Measurements from ENCODE around the gene SNRNP70. TPM values are rescaled to one million over a fixed set of nuclear protein-coding genes. Genes with fewer than 3 reads are reported as not detected.

SNRNP70 gene
- total RNA-seq, 6 experiments from 2014 or later, result 80.8 to 187 (median 123) TPM

DNA sequence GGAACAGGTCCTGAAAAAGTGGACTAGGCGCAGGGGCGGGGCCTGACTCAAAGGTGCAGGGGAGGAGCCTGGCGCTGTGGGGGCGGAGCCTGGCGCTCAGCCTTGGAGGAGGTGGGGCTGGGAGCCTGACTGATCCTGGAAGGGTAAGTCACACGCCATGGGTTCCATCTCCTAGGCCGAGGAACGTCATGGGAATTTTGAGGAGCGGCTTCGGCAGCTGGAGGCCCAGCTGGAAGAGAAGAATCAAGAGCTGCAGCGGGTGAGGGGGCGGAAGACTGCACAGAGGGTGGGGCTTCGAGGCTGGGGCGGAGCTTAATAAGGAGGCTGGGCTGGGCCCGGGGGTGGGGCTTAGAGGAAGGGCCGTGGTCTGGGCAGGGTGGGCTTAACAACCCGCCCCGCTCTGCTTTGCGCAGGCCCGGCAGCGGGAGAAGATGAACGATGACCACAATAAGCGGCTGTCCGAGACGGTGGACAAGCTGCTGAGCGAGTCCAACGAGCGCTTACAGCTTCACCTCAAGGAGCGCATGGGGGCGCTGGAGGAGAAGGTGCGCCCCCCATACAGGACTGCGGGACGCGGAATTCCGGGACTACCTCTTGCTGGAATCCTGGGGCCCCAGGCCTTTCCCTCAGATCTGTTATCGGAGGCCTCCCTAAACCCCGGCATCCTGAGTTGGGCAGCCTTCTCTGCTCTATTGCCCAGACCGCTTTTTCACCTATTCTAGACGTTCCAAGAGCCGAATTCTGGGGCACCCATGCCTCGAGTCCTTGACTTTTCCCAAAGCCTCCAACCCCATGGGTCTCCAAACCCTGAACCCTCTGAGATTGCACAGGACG, 48.6 kb downstream of the SNRNP70 start:
- no peak overlapping the region for H3K27ac ChIP-seq

DNA sequence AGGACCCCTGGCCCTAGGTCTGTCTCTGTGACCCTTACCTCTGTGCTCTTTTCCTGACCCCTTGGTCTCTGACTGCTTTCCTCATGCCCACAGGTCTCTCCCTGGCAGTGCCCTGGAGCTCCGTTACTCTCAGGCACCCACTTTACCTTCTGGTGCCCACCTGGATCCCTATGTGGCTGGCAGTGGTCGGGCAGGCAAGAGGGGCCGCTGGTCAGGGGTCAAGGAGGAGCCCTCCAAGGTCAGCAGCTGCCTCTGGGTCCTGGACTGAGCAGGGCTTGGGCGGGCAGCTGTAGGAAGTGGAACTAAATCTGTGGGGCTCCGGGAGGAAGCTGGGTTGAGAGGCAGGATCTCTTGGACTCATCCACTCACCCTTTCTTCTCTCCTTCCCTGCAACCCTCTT, 50.4 kb downstream of the SNRNP70 start:
- DNase-seq, result no peak
- peaks cover 0 to 6% (median 0%) of the 10 kb centered on the region in 4 donors for H3K4me1 ChIP-seq
- ATAC-seq, result no peak
- no peaks in the 10 kb centered on the region for H3K36me3 ChIP-seq
- no peak overlapping the region for H3K4me3 ChIP-seq
- no peaks in the 10 kb centered on the region for H3K9me3 ChIP-seq
- H3K27me3 ChIP-seq, result no peaks in the 10 kb centered on the region
- TF ChIP-seq, protein P1, sequence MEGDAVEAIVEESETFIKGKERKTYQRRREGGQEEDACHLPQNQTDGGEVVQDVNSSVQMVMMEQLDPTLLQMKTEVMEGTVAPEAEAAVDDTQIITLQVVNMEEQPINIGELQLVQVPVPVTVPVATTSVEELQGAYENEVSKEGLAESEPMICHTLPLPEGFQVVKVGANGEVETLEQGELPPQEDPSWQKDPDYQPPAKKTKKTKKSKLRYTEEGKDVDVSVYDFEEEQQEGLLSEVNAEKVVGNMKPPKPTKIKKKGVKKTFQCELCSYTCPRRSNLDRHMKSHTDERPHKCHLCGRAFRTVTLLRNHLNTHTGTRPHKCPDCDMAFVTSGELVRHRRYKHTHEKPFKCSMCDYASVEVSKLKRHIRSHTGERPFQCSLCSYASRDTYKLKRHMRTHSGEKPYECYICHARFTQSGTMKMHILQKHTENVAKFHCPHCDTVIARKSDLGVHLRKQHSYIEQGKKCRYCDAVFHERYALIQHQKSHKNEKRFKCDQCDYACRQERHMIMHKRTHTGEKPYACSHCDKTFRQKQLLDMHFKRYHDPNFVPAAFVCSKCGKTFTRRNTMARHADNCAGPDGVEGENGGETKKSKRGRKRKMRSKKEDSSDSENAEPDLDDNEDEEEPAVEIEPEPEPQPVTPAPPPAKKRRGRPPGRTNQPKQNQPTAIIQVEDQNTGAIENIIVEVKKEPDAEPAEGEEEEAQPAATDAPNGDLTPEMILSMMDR (IDR thresholded peaks at IDR 0.05), result no peak
- TF ChIP-seq POLR2A (IDR thresholded peaks at IDR 0.05), result no peak
- intact Hi-C loops (cut with DNase I), result loop anchor here in 1 of 2 donors (5.0 kb wide), 1 partner anchor 33 kb away; no protein-coding TSS in a partner anchor
- 50% methylated on average over 1 of the region's 5 CpGs for WGBS (ENCODE audit: insufficient coverage, low coverage, low lambda C conversion rate, missing lambda C conversion rate)
- H3K27ac ChIP-seq, result no peak overlapping the region

More for the DNA sequence above, 48.6 kb downstream of the SNRNP70 start:
- Histone ChIP-seq H3K27me3 (no peaks in the 10 kb centered on the region), H3K36me3 (no peaks in the 10 kb centered on the region), H3K4me1 (peaks cover 0 to 6% (median 0%) of the 10 kb centered on the region in 4 donors), H3K9me3 (no peaks in the 10 kb centered on the region), H3K4me3 (peak overlapping the region in 1 of 3 donors; percentile 26)
- DNase-seq (peak; percentile 58 to 72 (median 64)), ATAC-seq (peak; percentile 69 to 89 (median 77))
- TF ChIP-seq, protein P1 (IDR thresholded peaks at IDR 0.05), result no peak
- no peak for TF ChIP-seq POLR2A (IDR thresholded peaks at IDR 0.05)
- 39% methylated on average over 12 of the region's 42 CpGs for WGBS (ENCODE audit: insufficient coverage, low coverage, low lambda C conversion rate, missing lambda C conversion rate)
- intact Hi-C loops (cut with DNase I), result no loop called here

DNA sequence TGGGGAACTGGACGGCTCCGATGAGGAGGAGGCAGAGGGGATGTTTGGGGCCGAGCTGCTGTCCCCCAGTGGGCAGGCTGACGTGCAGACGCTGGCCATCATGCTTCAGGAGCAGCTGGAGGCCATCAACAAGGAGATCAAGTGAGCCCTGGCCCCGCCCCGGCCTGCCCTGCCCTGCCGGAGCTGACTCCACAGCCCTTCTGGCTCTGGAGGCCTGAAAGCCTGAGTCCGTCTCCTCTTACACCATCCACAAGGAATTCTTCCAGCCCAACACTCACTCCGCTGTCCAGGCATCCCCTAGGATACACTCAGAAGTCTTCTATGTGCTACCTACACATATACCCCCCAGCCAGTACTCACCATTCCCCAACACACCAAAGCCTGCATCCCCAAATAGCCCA, 51.5 kb downstream of the SNRNP70 start:
- DNase-seq (no peak), ATAC-seq (no peak)
- intact Hi-C loops (cut with DNase I), result loop anchor here in 1 of 2 donors (5.0 kb wide), 1 partner anchor 34 kb away; no protein-coding TSS in a partner anchor
- Histone ChIP-seq H3K27ac (no peak overlapping the region), H3K4me3 (no peak overlapping the region), H3K36me3 (no peaks in the 10 kb centered on the region), H3K9me3 (no peaks in the 10 kb centered on the region), H3K4me1 (peaks cover 0 to 6% (median 0%) of the 10 kb centered on the region in 4 donors), H3K27me3 (no peaks in the 10 kb centered on the region)
- TF ChIP-seq POLR2A (IDR thresholded peaks at IDR 0.05), result no peak
- TF ChIP-seq, protein P1 (IDR thresholded peaks at IDR 0.05), result no peak
- WGBS (ENCODE audit: insufficient coverage, low coverage, low lambda C conversion rate, missing lambda C conversion rate), result 100% methylated on average over 1 of the region's 10 CpGs

DNA sequence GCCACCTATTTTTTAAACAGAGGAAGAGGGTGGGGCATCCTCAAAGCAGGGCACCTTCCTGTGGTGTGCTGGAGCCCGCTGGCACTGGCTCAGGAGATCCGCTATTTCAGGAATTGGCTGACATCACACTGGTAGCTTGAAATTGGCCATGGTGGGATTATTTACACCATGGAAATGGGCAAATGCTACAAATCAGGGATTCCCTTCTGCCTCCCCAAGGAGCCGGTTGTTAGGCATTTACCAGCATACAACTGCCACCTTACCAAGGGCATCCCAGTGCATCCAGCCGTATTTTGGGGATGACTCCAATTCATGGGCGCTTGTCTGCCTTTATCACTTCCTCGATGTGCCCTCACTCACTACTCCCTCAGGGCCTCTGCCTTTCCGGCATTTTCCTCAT, 55.7 kb downstream of the SNRNP70 start:
- no peak overlapping the region for H3K4me3 ChIP-seq
- intact Hi-C loops (cut with DNase I), result no loop called here
- H3K27ac ChIP-seq, result no peak overlapping the region
- H3K27me3 ChIP-seq, result no peaks in the 10 kb centered on the region
- DNase-seq (no peak), ATAC-seq (no peak)
- H3K4me1 ChIP-seq, result no peaks in the 10 kb centered on the region
- H3K9me3 ChIP-seq, result no peaks in the 10 kb centered on the region
- no peak for TF ChIP-seq POLR2A (IDR thresholded peaks at IDR 0.05)
- TF ChIP-seq, protein P1 (IDR thresholded peaks at IDR 0.05), result no peak
- WGBS (ENCODE audit: insufficient coverage, low coverage, low lambda C conversion rate, missing lambda C conversion rate), result 91% methylated on average over 5 of the region's 7 CpGs
- H3K36me3 ChIP-seq, result no peaks in the 10 kb centered on the region
